GM12873 (cell line): ENCODE measurements around the gene LSM10.

Experiments
- CTCF ChIP-seq: IDR thresholded peaks from 2 replicates; pipeline ENCODE4 v1.5.1; 2012; ENCODE audit warnings: low read depth, mild to moderate bottlenecking, moderate library complexity, low read length, control low read depth; ENCODE audit not compliant: insufficient read depth; ENCODE audit errors: missing control alignments

LSM10 gene

GRCh38 chr1:36411674-36412648, 14.3 kb upstream of the LSM10 start:
- TF ChIP-seq CTCF = no peak

- no peak for TF ChIP-seq CTCF
Measured at GRCh38 chr1:36408479-36408878, 10.8 kb upstream of the LSM10 start.

- no peak for TF ChIP-seq CTCF
Measured at GRCh38 chr1:36406440-36406839, 8.7 kb upstream of the LSM10 start.

- TF ChIP-seq CTCF = no peak
Measured at GRCh38 chr1:36402504-36402890, 4.8 kb upstream of the LSM10 start.

- no peak for TF ChIP-seq CTCF
Measured at GRCh38 chr1:36401602-36402503, 4.1 kb upstream of the LSM10 start.

GRCh38 chr1:36400825-36401601, 3.3 kb upstream of the LSM10 start:
- no peak for TF ChIP-seq CTCF
